Common myeloid progenitor, CD34-positive (primary cell): Measurements from ENCODE around the gene RDX.

ENCODE experiments used
- CTCF ChIA-PET: fragments of 350-600 bp; sonication (Branson Sonifier 250); formaldehyde crosslinking; loops from one replicate; lab custom pipeline; 2021; ENCODE audit warnings: antibody characterized with exemption; lab: Charles Lee
- POLR2A ChIA-PET: fragments of 350-600 bp; sonication (Branson Sonifier 250); formaldehyde crosslinking; loops from one replicate; lab custom pipeline; 2021; ENCODE audit warnings: antibody characterized with exemption; lab: Charles Lee
- DNase-seq, 3 donors: peaks; one replicate each; pipeline versions ENCODE4 v3.0.0 to v3.0.0-alpha.2; 2013
- H3K27ac ChIP-seq, 2 experiments: 1 replicate in 1 of 2; 2 replicates in 1 of 2; pipeline ENCODE4 v1.7.0; 2013; ENCODE audit warnings: inconsistent platforms in 2 of 2, low read length in 2 of 2, mild to moderate bottlenecking in 2 of 2, low read depth in 1 of 2, moderate library complexity in 1 of 2; ENCODE audit not compliant: severe bottlenecking in 2 of 2, insufficient read depth in 1 of 2, poor library complexity in 1 of 2
- H3K27me3 ChIP-seq, 5 experiments: replicated peaks in 2 of 5; 1 replicate in 3 of 5; 2 replicates in 2 of 5; pipeline versions ENCODE4 v1.6.1 to v1.7.0; 2013; ENCODE audit warnings: low read length in 4 of 5, mild to moderate bottlenecking in 2 of 5, moderate library complexity in 2 of 5, inconsistent platforms in 1 of 5; ENCODE audit not compliant: insufficient read depth in 5 of 5, control insufficient read depth in 4 of 5
- H3K36me3 ChIP-seq, 4 experiments: 1 replicate in 2 of 4; 2 replicates in 2 of 4; pipeline versions ENCODE4 v1.6.1 to v1.7.0; 2013; ENCODE audit warnings: low read length in 3 of 4, control low read depth in 1 of 4, mild to moderate bottlenecking in 1 of 4; ENCODE audit not compliant: control insufficient read depth in 4 of 4, insufficient read depth in 4 of 4
- H3K4me1 ChIP-seq, 4 experiments: 1 replicate in 3 of 4; 2 replicates in 1 of 4; pipeline versions ENCODE4 v1.6.1 to v1.7.1; 2013; ENCODE audit warnings: low read length in 3 of 4, mild to moderate bottlenecking in 3 of 4, control low read depth in 1 of 4, inconsistent platforms in 1 of 4, moderate library complexity in 1 of 4; ENCODE audit not compliant: control insufficient read depth in 4 of 4, insufficient read depth in 4 of 4; ENCODE audit errors: control extremely low read depth in 1 of 4
- H3K4me3 ChIP-seq, 7 experiments: 1 replicate in 4 of 7; 2 replicates in 3 of 7; pipeline versions ENCODE4 v1.5.1 to v1.7.0; 2013; ENCODE audit warnings: mild to moderate bottlenecking in 7 of 7, low read length in 6 of 7, moderate library complexity in 6 of 7, inconsistent platforms in 2 of 7, low read depth in 2 of 7, control low read depth in 1 of 7; ENCODE audit not compliant: insufficient read depth in 4 of 7, control insufficient read depth in 1 of 7; ENCODE audit errors: extremely low read depth in 1 of 7
- H3K9me3 ChIP-seq, 5 experiments: 1 replicate in 4 of 5; 2 replicates in 1 of 5; pipeline versions ENCODE4 v1.6.1 to v1.7.1; 2013; ENCODE audit warnings: low read length in 4 of 5, mild to moderate bottlenecking in 2 of 5, inconsistent platforms in 1 of 5, low read depth in 1 of 5, moderate library complexity in 1 of 5; ENCODE audit not compliant: control insufficient read depth in 4 of 5, insufficient read depth in 2 of 5; ENCODE audit errors: control extremely low read depth in 1 of 5
- WGBS: methylation state at CpG from one replicate; pipeline ENCODE4 v1.1.5; 2013; ENCODE audit not compliant: insufficient coverage; 5-methylcytosine and 5-hydroxymethylcytosine counted together

Gene RDX

DNA sequence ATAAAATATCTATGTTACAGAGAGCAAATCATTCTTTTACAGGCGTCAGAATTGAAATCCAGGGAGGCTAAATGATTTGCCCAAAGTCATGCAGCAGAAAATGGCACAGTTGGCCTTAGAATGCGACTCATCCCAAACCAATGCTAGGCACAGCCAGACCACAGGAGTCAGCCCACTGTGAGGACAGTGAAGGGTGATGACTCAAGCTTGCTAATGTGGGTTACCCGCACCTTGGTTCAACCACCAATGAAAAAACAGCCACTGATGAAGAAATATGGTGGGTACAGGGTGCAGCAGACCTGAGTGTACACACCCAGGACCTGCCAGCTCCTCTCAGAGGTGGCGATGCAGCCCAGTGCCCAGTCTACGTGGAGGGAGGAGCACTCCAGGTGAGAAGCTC, 113.5 kb downstream of the RDX start:
- H3K27ac ChIP-seq: no peak overlapping the region
- ChIA-PET CTCF (interaction anchor here (1.5 to 3.0 kb wide), 2 partner anchors 14 to 20 kb away, joined by 3 to 13 read pairs; no protein-coding TSS in a partner anchor), POLR2A (interaction anchor here (0.6 kb wide), 2 partner anchors 9 to 858 kb away, joined by 3 read pairs; no protein-coding TSS in a partner anchor)
- H3K4me1 ChIP-seq: no peaks in the 10 kb centered on the region
- H3K36me3 ChIP-seq: no peaks in the 10 kb centered on the region
- no peaks in the 10 kb centered on the region for H3K9me3 ChIP-seq
- no peaks in the 10 kb centered on the region for H3K27me3 ChIP-seq
- H3K4me3 ChIP-seq: no peak overlapping the region
- peak in 2 of 3 donors; percentile 20 to 24 for DNase-seq
- WGBS: 77% methylated on average over 2 of the region's 5 CpGs

DNA sequence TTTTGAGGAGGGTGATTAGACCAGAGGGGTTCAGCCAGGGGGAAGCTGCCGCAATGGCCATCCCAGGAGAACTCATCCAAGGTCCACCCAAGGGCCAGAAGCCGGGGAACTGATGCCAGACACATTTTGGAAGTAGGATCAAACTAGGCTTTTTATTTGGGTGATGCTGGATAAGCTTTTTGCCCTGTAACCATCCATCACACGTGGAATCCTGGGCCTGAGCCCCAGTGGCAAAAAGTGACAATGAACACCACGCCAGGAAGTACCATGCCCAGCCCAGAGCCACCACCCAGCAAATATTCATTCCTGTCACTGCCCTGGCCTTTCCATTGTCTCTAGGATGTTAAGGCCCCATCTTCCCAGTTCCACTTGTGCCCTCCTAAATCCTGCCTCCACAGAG, 117.3 kb downstream of the RDX start:
- Histone ChIP-seq H3K36me3 (no peaks in the 10 kb centered on the region), H3K27me3 (no peaks in the 10 kb centered on the region), H3K4me1 (peaks cover 0 to 22% (median 8%) of the 10 kb centered on the region in 4 experiments), H3K4me3 (no peak overlapping the region), H3K9me3 (no peaks in the 10 kb centered on the region), H3K27ac (no peak overlapping the region)
- DNase-seq: no peak
- CTCF ChIA-PET: interaction anchor here (1.1 to 1.2 kb wide), 2 partner anchors 9 to 194 kb away, joined by 3 to 4 read pairs; no protein-coding TSS in a partner anchor
- POLR2A ChIA-PET: no interaction called here
- 91% methylated on average over 3 of the region's 4 CpGs for WGBS

DNA sequence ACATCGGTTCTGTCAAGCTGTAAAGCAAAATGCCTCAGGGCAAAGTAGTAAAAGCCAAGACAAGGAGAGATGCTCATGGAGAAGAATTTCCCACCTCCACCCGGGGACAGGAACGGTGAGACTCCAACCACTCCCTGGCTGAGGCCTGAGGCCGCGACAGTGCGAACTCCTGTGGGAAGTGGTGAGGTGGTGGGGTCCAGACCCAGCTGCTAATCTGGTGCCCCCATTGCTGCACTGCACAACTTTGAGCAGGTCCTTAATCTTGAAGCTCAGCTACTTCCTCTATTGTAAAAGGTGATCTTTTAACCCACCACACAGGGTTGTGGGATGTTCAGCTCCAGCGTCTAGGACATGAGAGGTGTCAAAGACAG, 119.3 kb downstream of the RDX start:
- DNase-seq: peak; percentile 11 to 73 (median 72)
- ChIA-PET POLR2A (no interaction called here), CTCF (interaction anchor here (1.2 to 1.8 kb wide), 3 partner anchors 8 to 38 kb away, joined by 3 to 7 read pairs (median 5); no protein-coding TSS in a partner anchor)
- Histone ChIP-seq H3K9me3 (no peaks in the 10 kb centered on the region), H3K4me1 (peaks cover 0 to 26% (median 8%) of the 10 kb centered on the region in 4 experiments), H3K27me3 (no peaks in the 10 kb centered on the region), H3K36me3 (no peaks in the 10 kb centered on the region), H3K27ac (no peak overlapping the region), H3K4me3 (no peak overlapping the region)
- WGBS: 30% methylated on average over 7 of the region's 7 CpGs

DNA sequence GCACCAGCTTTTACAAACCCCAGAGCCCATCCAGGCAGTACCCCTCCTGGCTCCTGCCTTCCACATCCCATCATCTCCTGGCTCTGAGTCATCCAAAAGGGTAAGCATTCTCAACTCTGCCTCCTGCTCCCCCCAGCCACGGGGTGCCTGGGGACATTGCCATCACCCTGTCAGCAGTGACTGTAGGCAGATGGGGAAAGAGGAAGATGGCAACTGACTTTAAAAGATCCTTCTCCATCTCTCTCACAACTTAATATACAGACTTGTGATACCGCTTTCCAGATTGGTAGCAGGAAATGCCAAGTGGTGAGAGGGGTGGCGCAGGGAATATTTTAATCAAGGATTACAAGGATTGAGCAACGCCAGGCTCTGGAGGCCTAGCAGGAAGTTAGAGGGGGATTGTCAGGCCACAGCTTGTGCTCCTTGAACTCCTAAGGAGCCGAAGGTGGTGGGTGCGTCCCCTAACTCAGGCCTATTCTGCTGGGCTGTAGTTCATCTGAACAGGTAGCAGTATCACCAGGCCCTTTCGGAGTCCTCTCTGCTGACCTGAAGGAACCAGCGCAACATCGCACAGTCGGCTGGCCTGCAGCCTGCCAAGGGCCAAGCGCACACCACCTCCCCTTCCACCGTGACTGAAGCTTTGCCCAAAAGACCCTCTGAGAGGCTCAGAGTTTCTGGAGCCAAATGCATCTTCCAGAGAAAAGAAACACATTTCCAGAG, 119.9 kb downstream of the RDX start:
- POLR2A ChIA-PET: no interaction called here
- WGBS: 89% methylated on average over 9 of the region's 12 CpGs
- Histone ChIP-seq H3K36me3 (no peaks in the 10 kb centered on the region), H3K9me3 (no peaks in the 10 kb centered on the region), H3K27ac (no peak overlapping the region), H3K4me1 (peaks cover 0 to 26% (median 8%) of the 10 kb centered on the region in 4 experiments), H3K4me3 (no peak overlapping the region), H3K27me3 (no peaks in the 10 kb centered on the region)
- peak in 2 of 3 donors; percentile 49 to 55 for DNase-seq
- CTCF ChIA-PET: interaction anchor here (1.1 to 1.8 kb wide), 4 partner anchors 7 to 71 kb away, joined by 3 to 5 read pairs (median 4); no protein-coding TSS in a partner anchor

DNA sequence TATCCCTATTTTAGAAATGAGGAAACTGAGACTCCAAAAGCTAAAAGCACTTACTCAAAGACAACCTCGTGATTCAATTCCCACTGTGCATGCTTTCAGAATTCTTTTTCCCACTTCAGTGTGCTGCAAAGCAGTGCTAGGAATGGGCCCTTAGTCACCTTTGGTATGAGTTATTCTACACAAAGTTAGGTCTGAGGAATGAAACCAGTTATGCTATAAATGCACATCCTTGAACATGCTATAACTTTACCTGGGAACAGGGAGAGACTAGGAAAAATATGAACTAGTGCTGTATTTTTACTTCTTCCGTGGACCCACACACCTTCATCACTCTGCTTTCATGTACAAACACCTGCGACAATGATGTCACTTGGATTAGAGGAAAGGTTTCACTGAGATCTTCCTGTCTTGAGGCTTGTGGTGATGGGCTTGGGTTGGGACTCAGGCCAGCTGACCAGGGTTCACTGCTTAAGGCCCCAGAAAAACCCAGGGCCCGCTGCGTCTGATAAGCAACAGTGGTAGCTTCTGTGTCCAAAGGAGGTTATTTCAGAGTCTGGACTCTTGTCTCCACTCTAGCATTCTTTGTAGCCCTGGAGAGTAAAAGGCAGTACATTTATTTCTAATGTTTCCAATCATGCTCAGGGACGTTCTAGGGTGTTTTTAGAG, 121.6 kb downstream of the RDX start:
- CTCF ChIA-PET: interaction anchor here (0.7 to 2.1 kb wide), 6 partner anchors 9 to 101 kb away, joined by 3 to 10 read pairs (median 3); no protein-coding TSS in a partner anchor
- Histone ChIP-seq H3K27ac (no peak overlapping the region), H3K4me3 (peak overlapping the region in 5 of 7 experiments; percentile 46 to 73 (median 56)), H3K36me3 (no peaks in the 10 kb centered on the region), H3K27me3 (no peaks in the 10 kb centered on the region), H3K9me3 (no peaks in the 10 kb centered on the region), H3K4me1 (peaks cover 0 to 26% (median 8%) of the 10 kb centered on the region in 4 experiments)
- no peak for DNase-seq
- WGBS: 46% methylated on average over 4 of the region's 6 CpGs
- POLR2A ChIA-PET: no interaction called here

DNA sequence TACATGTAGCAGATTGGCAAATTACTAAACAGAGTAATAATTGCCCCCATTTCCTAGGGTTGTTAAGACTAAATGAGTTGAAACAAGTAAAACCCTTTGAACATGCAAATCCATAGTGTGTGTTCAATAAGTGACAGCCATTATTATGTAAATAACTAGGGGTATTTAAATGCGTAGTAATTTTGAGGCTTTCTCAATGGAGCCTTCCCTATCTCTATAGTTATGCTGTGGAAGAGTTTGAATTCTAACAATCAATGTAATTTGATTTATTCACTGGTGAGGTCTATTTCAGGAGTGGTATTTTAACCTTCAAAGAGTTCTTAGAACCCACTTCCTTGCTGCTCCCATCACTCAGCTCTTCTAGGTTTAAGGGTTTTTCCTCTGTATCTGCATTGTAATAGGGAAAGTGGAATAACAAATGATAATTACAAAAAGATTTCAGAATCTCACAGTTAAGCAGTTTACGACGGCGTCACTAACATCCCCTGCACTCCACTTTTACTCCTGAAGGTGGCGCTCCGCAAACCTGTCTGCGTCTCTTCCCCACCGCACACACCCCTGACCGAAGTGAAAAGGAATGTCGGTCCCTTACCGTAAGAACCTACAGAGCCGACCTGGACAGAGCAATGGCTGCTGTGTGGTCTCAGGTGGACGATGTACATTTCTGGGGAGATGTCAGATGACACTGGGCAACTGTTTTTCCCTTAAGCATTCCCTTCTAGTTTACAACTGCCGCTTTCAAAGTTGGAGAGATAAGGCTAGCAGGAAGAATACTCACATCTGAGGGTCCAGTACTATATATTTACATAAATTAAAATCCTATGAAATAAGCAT, 122.4 kb downstream of the RDX start:
- Histone ChIP-seq H3K9me3 (no peaks in the 10 kb centered on the region), H3K4me3 (peak overlapping the region in 5 of 7 experiments; percentile 46 to 73 (median 56)), H3K27me3 (no peaks in the 10 kb centered on the region), H3K4me1 (peaks cover 0 to 26% (median 8%) of the 10 kb centered on the region in 4 experiments), H3K36me3 (no peaks in the 10 kb centered on the region), H3K27ac (no peak overlapping the region)
- CTCF ChIA-PET: interaction anchor here (0.7 to 2.1 kb wide), 6 partner anchors 8 to 101 kb away, joined by 3 to 10 read pairs (median 3); no protein-coding TSS in a partner anchor
- peak; percentile 66 to 84 (median 82) for DNase-seq
- POLR2A ChIA-PET: interaction anchor here (1.8 kb wide), 1 partner anchor 16 kb away, joined by 3 read pairs; no protein-coding TSS in a partner anchor
- WGBS: 2% methylated on average over 12 of the region's 14 CpGs
